BE2C (cell line): ENCODE measurements around the gene TBX15.

Experiments used
- DNase-seq: peaks from one replicate; pipeline ENCODE4 v3.0.0-alpha.2; 2020
- H3K27me3 ChIP-seq: fragments of 250-450 bp; sonication (Bioruptor Pico); 2 replicates; pipeline ENCODE4 v1.5.1; 2020; ENCODE audit warnings: mild to moderate bottlenecking
- H3K36me3 ChIP-seq: fragments of 250-450 bp; sonication (Bioruptor Pico); 2 replicates; pipeline ENCODE4 v1.5.1; 2020; ENCODE audit warnings: mild to moderate bottlenecking
- H3K4me1 ChIP-seq: fragments of 250-450 bp; sonication (Bioruptor Pico); 2 replicates; pipeline ENCODE4 v1.5.1; 2020
- H3K4me3 ChIP-seq: 2 replicates; pipeline ENCODE4 v1.5.1; 2011; ENCODE audit warnings: low read depth, low read length
- H3K9me3 ChIP-seq: fragments of 250-450 bp; sonication (Bioruptor Pico); 2 replicates; pipeline ENCODE4 v1.5.1; 2020
- TF ChIP-seq, protein P1 (sequence below): IDR thresholded peaks from 2 replicates; pipeline ENCODE4 v1.5.1; 2012; ENCODE audit warnings: mild to moderate bottlenecking, low read depth, low read length

TBX15 gene

DNA sequence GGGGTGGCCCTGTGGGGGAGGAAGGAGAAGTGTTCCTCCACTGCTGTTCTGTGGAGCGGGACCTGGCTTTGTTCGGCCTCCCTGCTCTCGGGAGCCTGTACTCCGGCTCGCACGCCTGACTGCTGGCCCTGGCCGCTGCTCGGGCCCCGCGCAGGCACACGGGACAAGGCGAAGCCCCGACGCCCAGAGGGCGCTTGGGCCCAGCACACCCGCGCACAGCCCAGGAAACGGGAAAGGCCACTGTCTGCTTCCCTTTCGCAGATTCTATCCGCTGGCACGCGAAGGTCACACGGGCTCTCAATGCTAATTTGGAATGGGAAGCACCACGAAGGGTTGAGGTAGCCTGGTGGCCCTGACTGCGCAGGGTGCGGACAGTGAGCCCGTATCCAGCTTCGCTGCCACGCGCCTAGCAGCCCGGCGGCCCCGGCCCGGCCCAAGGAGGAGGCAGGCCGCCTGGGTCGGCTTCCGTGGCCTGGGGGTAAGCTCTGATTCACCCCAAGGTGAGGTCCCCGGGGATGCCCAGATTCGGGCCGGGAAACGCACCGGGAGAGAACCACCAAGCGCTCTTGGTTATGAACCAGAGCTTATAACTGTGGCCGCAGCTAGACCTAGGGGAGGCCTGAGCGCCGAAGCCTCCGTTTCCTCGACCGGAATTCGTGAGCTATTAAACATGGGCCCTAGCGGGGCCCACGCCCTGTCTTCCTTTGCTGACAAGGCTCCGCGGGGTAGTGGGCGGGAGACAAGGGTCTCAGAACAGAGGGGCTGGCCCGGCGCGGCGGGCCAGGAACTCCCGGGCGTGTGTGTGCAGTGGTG is 19.7 kb upstream of the TBX15 start:
- TF ChIP-seq, protein P1, sequence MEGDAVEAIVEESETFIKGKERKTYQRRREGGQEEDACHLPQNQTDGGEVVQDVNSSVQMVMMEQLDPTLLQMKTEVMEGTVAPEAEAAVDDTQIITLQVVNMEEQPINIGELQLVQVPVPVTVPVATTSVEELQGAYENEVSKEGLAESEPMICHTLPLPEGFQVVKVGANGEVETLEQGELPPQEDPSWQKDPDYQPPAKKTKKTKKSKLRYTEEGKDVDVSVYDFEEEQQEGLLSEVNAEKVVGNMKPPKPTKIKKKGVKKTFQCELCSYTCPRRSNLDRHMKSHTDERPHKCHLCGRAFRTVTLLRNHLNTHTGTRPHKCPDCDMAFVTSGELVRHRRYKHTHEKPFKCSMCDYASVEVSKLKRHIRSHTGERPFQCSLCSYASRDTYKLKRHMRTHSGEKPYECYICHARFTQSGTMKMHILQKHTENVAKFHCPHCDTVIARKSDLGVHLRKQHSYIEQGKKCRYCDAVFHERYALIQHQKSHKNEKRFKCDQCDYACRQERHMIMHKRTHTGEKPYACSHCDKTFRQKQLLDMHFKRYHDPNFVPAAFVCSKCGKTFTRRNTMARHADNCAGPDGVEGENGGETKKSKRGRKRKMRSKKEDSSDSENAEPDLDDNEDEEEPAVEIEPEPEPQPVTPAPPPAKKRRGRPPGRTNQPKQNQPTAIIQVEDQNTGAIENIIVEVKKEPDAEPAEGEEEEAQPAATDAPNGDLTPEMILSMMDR = no peak
- no peaks in the 10 kb centered on the region for H3K4me1 ChIP-seq
- no peak for DNase-seq
- H3K9me3 ChIP-seq = no peaks in the 10 kb centered on the region; the same call in 1 of the 2 replicates
- H3K4me3 ChIP-seq = no peak overlapping the region
- H3K27me3 ChIP-seq = peaks cover 75% of the 10 kb centered on the region
- H3K36me3 ChIP-seq = no peaks in the 10 kb centered on the region

DNA sequence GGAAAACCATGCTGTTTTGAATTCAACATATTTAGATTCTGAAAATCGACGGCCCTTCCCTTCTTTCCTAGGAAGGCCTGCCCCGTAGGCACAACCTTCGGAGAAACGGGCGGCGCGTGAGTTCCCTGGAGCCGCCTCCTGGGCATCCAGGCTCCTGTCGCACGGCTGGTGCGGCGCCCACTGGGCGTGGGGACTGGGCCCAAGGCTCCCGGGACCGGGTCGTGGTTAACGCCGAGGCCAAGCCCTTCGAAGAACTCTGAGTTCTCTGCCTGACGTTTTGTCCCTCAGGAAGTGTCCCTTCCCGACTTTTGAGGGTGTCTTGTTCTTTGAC is 19.2 kb upstream of the TBX15 start:
- no peaks in the 10 kb centered on the region; the same call in 1 of the 2 replicates for H3K9me3 ChIP-seq
- no peak for DNase-seq
- no peak overlapping the region for H3K4me3 ChIP-seq
- H3K36me3 ChIP-seq = no peaks in the 10 kb centered on the region
- peaks cover 81% of the 10 kb centered on the region for H3K27me3 ChIP-seq
- no peaks in the 10 kb centered on the region for H3K4me1 ChIP-seq
- TF ChIP-seq, protein P1 = no peak

DNA sequence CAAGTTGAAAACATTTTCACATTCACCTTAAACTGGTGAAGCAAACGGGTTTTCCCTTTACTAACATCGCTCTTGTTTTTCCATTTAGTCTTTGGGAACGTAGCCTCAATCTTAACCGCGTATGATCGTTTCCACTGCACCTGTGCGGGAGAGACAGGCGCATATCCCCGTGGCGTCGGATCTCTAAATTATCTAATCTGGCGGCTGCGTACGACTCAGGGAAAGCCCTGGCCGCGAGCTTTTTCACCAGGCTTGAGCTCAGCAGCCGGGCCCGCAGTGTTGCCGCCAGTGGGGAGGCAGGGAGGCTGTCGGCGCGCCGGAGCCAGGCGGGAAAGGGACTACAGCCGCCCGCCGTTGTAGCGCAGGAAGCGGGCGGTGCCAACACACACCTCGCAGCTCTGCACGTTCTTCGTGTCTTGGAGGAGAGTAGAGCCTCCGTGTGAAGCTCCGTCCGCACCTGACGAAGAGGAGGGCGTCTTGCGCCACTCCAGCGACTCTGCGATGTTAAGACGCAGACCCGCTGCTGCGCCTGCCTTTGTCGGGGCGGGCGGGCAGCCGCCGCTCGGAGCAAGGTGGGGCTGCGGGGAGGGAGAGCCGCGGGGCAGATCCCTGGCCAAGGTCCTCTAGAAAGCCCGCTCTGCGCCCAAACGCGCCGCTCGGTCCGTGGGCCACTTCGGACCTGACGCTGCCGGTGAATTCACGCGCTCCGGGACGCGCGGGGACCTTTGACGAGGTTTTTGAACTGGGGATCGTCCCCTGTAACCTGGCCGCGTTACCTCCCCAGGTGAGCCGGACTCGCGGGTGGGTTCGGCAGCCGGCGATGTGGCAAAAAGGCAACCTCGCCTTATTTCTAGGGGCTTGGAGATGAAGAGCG is 18.5 kb upstream of the TBX15 start:
- DNase-seq = no peak
- peaks cover 88% of the 10 kb centered on the region for H3K27me3 ChIP-seq
- H3K4me1 ChIP-seq = no peaks in the 10 kb centered on the region
- TF ChIP-seq, protein P1 = no peak
- no peak overlapping the region for H3K4me3 ChIP-seq
- no peaks in the 10 kb centered on the region; the same call in 1 of the 2 replicates for H3K9me3 ChIP-seq
- no peaks in the 10 kb centered on the region for H3K36me3 ChIP-seq

DNA sequence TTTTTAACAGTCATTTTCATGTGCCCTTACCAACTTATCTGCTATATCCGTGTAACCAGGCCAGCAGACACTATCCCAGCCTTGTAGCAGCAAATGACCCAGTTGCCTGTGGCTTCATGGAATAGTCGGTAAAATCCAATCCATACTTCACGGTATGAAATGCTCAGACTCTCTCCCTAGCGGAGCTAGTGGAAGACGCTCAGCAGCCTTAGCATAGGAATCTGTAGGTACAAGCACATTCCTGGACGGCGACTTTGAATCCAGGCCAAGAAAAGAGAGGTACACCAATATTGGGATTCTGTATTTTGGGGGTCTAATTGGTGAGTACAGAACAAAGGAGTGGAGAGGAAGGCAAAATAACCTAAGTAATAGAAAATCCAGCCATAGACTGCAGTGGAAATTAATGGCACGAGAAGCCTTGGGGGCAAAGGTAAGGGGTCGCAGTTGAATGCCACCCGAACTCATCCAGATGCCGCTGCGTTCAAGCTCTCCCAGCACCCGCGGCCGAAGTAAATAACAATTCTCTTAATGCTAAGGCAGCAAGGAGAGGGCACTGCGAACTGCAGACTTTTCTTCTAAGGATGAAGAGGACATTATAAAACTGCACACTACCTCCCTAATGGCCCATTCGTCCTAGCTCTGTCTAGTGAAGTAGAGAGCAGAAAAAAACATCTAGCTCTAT is 17.7 kb upstream of the TBX15 start:
- no peaks in the 10 kb centered on the region for H3K4me1 ChIP-seq
- H3K27me3 ChIP-seq = peaks cover 94% of the 10 kb centered on the region
- TF ChIP-seq, protein P1 = no peak
- no peaks in the 10 kb centered on the region; the same call in 1 of the 2 replicates for H3K9me3 ChIP-seq
- H3K4me3 ChIP-seq = no peak overlapping the region
- no peaks in the 10 kb centered on the region for H3K36me3 ChIP-seq
- no peak for DNase-seq

DNA sequence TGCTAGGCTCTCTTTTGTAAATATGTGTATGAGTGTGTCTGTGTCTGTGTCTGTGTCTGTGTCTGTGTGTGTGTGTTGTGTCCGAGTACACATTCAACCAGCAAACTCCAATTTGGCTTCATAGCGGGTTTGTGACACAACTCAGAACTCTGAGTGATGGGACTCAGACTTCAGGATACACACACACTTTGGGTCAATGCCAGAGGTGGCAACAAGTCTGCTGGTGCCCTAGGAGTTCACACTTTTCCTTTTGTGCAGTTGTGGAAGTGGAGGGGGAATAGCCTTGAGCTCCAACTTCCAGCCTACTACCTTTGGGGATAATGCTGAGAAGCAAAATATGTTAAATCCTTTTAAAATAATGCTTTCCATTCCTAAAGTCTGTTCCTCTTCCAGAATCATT is 16.6 kb upstream of the TBX15 start:
- Histone ChIP-seq H3K9me3 (no peaks in the 10 kb centered on the region; the same call in 1 of the 2 replicates), H3K4me1 (no peaks in the 10 kb centered on the region), H3K36me3 (no peaks in the 10 kb centered on the region), H3K27me3 (peaks cover 97% of the 10 kb centered on the region), H3K4me3 (no peak overlapping the region)
- DNase-seq = no peak
- TF ChIP-seq, protein P1 = no peak
